Esophagus squamous epithelium (tissue), 5 donors: ENCODE measurements around the gene AK2. TPM values are rescaled to one million over a fixed set of nuclear protein-coding genes. Genes with fewer than 3 reads are reported as not detected.
A peak's percentile ranks its signal among the peaks of the same experiment; 100 is the strongest.

Experiments used
- DNase-seq: peaks from one replicate; lab custom pipeline; 2025; lab: John Stamatoyannopoulos, UW
- H3K27ac ChIP-seq, 4 donors: fragments of 200-600 bp; sonication (generic); one replicate each; pipeline ENCODE4 v1.5.1; 2016 to 2019; ENCODE audit warnings: mild to moderate bottlenecking in 1 of 4
- H3K27me3 ChIP-seq, 4 donors: fragments of 200-600 bp; sonication (generic); 1 replicate in 3 of 4; 2 replicates in 1 of 4; pipeline versions ENCODE4 v1.5.1 to v1.6.0; 2017 to 2021; ENCODE audit warnings: antibody characterized with exemption in 1 of 4
- H3K36me3 ChIP-seq, 3 donors: fragments of 200-600 bp; sonication (generic); one replicate each; pipeline ENCODE4 v1.5.1; 2016 to 2019
- H3K4me1 ChIP-seq, 3 donors: fragments of 200-600 bp; sonication (generic); one replicate each; pipeline ENCODE4 v1.5.1; 2017 to 2019
- H3K4me3 ChIP-seq, 4 donors: fragments of 200-600 bp; sonication (generic); 1 replicate in 3 of 4; 2 replicates in 1 of 4; pipeline ENCODE4 v1.5.1; 2016 to 2019; ENCODE audit warnings: mild to moderate bottlenecking in 2 of 4, moderate library complexity in 1 of 4
- H3K9me3 ChIP-seq, 3 donors: fragments of 200-600 bp; sonication (generic); one replicate each; pipeline ENCODE4 v1.5.1; 2016 to 2019
- POLR2A ChIP-seq, 4 donors: fragments of 450-650 bp; IDR thresholded peaks; one replicate each; pipeline ENCODE4 v1.6.1; 2017; ENCODE audit warnings: antibody characterized with exemption in 4 of 4, mild to moderate bottlenecking in 4 of 4, moderate library complexity in 3 of 4
- WGBS, 2 donors: methylation state at CpG; one replicate each; pipeline ENCODE4 v1.1.5; 2018; 5-methylcytosine and 5-hydroxymethylcytosine counted together
- intact Hi-C: fragments of 100-400 bp; cut with DNase I; formaldehyde crosslinking; loops from one replicate; pipeline ENCODE4 v1.15.0; 2022
- total RNA-seq, 4 donors: library from RNA; depleted of rRNA; stranded (reverse); fragments of >200 nt; gene quantifications; one replicate each; pipeline ENCODE4 v1.1.0, GENCODE V29; 2016
- TF ChIP-seq, protein P1 (sequence below), 6 experiments: fragments of 450-650 bp in 4 of 6; fragments of 200-600 bp in 2 of 6; sonication (generic) in 2 of 6; IDR thresholded peaks; one replicate each; pipeline ENCODE4 v1.5.1; 2016 to 2019; ENCODE audit warnings: antibody characterized with exemption in 6 of 6, mild to moderate bottlenecking in 4 of 6, moderate library complexity in 4 of 6
- donor health status: DM: yes; HTN: yes; CAD: no.

AK2 gene
- total RNA-seq, 4 donors from 2014 or later, result 126 to 167 (median 151) TPM

DNA sequence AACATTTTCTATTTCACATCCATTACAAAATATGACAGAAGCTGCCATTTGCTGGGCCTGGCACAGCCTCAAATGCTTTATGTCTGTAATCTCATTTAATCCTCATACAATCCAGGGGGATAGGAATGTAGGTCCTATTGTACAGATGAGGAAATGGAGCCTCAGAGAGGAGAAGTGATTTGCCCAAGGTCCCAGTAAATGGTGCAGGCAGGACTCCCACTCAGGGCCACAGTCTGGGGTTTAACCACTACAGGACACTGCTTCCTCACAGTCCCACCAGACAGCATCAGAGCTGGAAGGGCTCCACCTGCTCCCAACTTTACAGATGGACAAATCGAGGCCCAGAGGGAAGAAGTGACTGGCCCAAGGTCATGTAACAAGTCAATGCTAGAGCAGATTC lies 51.5 kb downstream of the AK2 start:
- peaks cover 0 to 3% (median 0%) of the 10 kb centered on the region in 4 donors for H3K27me3 ChIP-seq
- intact Hi-C loops, result no loop called here
- TF ChIP-seq, protein P1, sequence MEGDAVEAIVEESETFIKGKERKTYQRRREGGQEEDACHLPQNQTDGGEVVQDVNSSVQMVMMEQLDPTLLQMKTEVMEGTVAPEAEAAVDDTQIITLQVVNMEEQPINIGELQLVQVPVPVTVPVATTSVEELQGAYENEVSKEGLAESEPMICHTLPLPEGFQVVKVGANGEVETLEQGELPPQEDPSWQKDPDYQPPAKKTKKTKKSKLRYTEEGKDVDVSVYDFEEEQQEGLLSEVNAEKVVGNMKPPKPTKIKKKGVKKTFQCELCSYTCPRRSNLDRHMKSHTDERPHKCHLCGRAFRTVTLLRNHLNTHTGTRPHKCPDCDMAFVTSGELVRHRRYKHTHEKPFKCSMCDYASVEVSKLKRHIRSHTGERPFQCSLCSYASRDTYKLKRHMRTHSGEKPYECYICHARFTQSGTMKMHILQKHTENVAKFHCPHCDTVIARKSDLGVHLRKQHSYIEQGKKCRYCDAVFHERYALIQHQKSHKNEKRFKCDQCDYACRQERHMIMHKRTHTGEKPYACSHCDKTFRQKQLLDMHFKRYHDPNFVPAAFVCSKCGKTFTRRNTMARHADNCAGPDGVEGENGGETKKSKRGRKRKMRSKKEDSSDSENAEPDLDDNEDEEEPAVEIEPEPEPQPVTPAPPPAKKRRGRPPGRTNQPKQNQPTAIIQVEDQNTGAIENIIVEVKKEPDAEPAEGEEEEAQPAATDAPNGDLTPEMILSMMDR (IDR thresholded peaks at IDR 0.05), result no peak
- no peak for TF ChIP-seq POLR2A (IDR thresholded peaks at IDR 0.05)
- H3K4me3 ChIP-seq, result no peak overlapping the region
- no peaks in the 10 kb centered on the region for H3K36me3 ChIP-seq
- peak overlapping the region in 1 of 4 donors; percentile 65 for H3K27ac ChIP-seq
- peaks cover 27 to 67% (median 48%) of the 10 kb centered on the region in 3 donors for H3K4me1 ChIP-seq
- DNase-seq, result no peak
- no peaks in the 10 kb centered on the region for H3K9me3 ChIP-seq
- 40 to 60% methylated on average over 1 of the region's 1 CpG for WGBS, 2 donors

DNA sequence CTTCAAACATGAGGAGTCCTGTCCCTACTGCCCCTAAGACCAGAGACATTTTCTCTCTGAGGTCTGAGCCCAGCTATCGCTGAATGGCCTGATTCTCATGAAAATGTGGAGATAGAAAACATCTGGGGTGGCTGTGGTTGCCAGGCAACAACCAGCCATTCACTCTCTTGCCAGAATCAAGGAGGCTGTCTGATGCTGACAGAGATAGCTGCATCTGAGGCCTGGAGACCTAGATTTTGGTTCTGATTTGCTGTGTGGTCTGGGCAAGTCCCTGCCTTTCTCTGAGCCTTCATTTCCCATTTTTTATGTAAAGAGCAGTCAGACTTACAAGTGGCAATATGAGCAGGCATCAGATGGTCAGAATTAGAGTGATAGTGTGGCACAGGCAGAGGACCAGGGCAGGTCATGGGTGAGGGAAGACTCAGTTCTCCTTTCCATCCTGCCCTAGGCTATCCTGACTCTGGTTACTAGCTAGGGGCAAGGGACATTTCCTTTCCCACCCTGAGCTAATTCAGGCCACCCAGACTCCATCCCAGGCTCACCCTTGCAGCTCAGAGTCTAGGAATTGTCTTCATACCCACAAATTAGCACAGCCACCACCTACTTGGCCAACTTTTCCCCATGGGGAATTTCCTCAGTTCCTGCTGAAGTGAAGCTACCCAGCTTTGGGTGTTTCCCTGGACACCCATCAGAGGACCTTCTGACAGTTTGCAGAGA lies 52.1 kb downstream of the AK2 start:
- Histone ChIP-seq H3K27me3 (peaks cover 0 to 3% (median 0%) of the 10 kb centered on the region in 4 donors), H3K36me3 (no peaks in the 10 kb centered on the region), H3K9me3 (no peaks in the 10 kb centered on the region), H3K27ac (peak overlapping the region in 1 of 4 donors; percentile 65), H3K4me3 (no peak overlapping the region), H3K4me1 (peaks cover 25 to 68% (median 49%) of the 10 kb centered on the region in 3 donors)
- intact Hi-C loops, result no loop called here
- TF ChIP-seq, protein P1 (IDR thresholded peaks at IDR 0.05), result no peak
- no peak for TF ChIP-seq POLR2A (IDR thresholded peaks at IDR 0.05)
- DNase-seq, result no peak
- 88% methylated on average over 1 of the region's 1 CpG; no CpG with 5 or more reads in 1 of the 2 donors for WGBS, 2 donors

DNA sequence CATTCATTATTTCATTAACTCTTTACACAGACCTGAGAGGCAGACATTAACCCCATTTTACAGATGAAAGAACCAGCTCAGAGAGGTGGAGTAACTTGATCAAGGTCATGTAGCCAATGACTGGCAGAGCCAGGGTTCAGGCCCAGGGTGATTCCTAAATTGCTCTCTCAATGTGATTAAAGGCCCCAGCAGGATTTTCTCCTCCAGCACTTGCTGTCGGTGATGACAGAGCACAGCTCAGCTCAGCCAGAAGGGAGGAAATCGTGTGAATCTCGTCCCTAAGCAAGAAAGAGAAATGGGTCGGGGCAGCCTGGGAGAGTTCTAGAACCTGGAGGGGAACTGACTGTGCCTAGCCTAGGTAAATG lies 52.6 kb downstream of the AK2 start:
- intact Hi-C loops, result no loop called here
- no peak for DNase-seq
- 63 to 76% methylated on average over 3 to 4 of the region's 4 CpGs for WGBS, 2 donors
- Histone ChIP-seq H3K4me1 (peaks cover 20 to 64% (median 47%) of the 10 kb centered on the region in 3 donors), H3K36me3 (no peaks in the 10 kb centered on the region), H3K27ac (peak overlapping the region in 1 of 4 donors; percentile 65), H3K9me3 (no peaks in the 10 kb centered on the region), H3K4me3 (no peak overlapping the region), H3K27me3 (peaks cover 0 to 3% (median 0%) of the 10 kb centered on the region in 4 donors)
- TF ChIP-seq POLR2A (IDR thresholded peaks at IDR 0.05), result no peak
- TF ChIP-seq, protein P1 (IDR thresholded peaks at IDR 0.05), result no peak

- TF ChIP-seq POLR2A (IDR thresholded peaks at IDR 0.05), result no peak
- TF ChIP-seq, protein P1 (IDR thresholded peaks at IDR 0.05), result no peak
- no peak for DNase-seq
- WGBS, 2 donors, result 72 to 76% methylated on average over 3 of the region's 3 CpGs
- H3K27ac ChIP-seq, result no peak overlapping the region
- H3K4me1 ChIP-seq, result peaks cover 14 to 53% (median 36%) of the 10 kb centered on the region in 3 donors
- no peaks in the 10 kb centered on the region for H3K9me3 ChIP-seq
- H3K27me3 ChIP-seq, result peaks cover 0 to 3% (median 0%) of the 10 kb centered on the region in 4 donors
- H3K4me3 ChIP-seq, result no peak overlapping the region
- no peaks in the 10 kb centered on the region for H3K36me3 ChIP-seq
- intact Hi-C loops, result no loop called here
Observed at GRCh38 chr1:32983020-32983419, 53.7 kb downstream of the AK2 start.
